Measurements from ENCODE around the gene GGT1.

DNA sequence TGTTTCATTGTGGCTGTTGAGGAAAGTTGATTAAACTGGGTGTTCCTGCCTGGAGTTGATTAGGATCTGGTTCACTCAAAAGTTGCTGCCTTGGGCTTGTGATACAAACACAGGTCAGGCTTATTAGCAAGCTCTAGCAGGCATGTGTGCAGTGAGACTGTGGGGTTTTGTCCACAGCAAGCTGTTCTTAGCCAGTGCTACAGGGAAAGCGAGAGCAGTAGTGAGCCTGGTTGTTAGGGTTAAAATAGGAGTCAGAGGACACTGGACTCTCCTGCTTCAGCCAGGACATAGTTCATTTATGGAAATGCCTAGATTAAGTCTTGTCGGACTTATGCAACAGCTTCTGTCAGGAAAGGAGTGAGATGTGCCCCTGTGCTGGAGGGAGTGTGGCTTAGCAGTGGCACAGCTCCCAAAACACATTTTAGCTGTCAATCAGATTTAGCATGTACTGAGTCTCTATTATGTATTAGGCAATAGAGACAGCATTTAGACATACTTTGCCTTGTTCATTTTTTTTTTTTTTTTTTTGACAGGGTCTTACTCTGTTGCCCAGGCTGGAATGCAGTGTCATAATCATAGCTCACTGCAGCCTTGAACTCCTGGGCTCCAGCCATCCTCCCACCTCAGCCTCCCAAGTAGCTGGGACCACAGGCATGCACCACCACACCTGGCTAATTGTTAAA, 38.5 kb upstream of the GGT1 start:
- TF ChIP-seq, protein P1, sequence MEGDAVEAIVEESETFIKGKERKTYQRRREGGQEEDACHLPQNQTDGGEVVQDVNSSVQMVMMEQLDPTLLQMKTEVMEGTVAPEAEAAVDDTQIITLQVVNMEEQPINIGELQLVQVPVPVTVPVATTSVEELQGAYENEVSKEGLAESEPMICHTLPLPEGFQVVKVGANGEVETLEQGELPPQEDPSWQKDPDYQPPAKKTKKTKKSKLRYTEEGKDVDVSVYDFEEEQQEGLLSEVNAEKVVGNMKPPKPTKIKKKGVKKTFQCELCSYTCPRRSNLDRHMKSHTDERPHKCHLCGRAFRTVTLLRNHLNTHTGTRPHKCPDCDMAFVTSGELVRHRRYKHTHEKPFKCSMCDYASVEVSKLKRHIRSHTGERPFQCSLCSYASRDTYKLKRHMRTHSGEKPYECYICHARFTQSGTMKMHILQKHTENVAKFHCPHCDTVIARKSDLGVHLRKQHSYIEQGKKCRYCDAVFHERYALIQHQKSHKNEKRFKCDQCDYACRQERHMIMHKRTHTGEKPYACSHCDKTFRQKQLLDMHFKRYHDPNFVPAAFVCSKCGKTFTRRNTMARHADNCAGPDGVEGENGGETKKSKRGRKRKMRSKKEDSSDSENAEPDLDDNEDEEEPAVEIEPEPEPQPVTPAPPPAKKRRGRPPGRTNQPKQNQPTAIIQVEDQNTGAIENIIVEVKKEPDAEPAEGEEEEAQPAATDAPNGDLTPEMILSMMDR (IDR thresholded peaks at IDR 0.05), result no peak
- no peak for TF ChIP-seq POLR2A (IDR thresholded peaks at IDR 0.05)
